Breast epithelium (tissue), 4 donors: ENCODE measurements around the gene FBXO31. TPM values are rescaled to one million over a fixed set of nuclear protein-coding genes. Genes with fewer than 3 reads are reported as not detected.

Experiments used
- DNase-seq, 2 donors: peaks; one replicate each; pipeline ENCODE4 v3.0.0-alpha.2; 2019; ENCODE audit warnings: low spot score in 2 of 2
- H3K27ac ChIP-seq, 2 donors: fragments of 200-600 bp; sonication (generic) in 1 of 2; one replicate each; pipeline ENCODE4 v1.5.1; 2016 to 2019; ENCODE audit warnings: mild to moderate bottlenecking in 1 of 2
- H3K27me3 ChIP-seq, 2 donors: fragments of 200-600 bp; sonication (generic) in 1 of 2; one replicate each; pipeline versions ENCODE4 v1.5.1 to v1.6.0; 2017 to 2019; ENCODE audit warnings: control low read depth in 1 of 2, mild to moderate bottlenecking in 1 of 2
- H3K36me3 ChIP-seq: fragments of 200-600 bp; one replicate; pipeline ENCODE4 v1.5.1; 2019
- H3K4me1 ChIP-seq, 2 donors: fragments of 200-600 bp; sonication (generic); one replicate each; pipeline ENCODE4 v1.5.1; 2016 to 2019; ENCODE audit warnings: control low read depth in 1 of 2
- H3K4me3 ChIP-seq, 3 donors: fragments of 200-600 bp; sonication (generic); 1 replicate in 2 of 3; 2 replicates in 1 of 3; pipeline ENCODE4 v1.5.1; 2016 to 2019; ENCODE audit warnings: mild to moderate bottlenecking in 3 of 3, moderate library complexity in 2 of 3
- H3K9me3 ChIP-seq, 2 donors: fragments of 200-600 bp; sonication (generic) in 1 of 2; one replicate each; pipeline ENCODE4 v1.5.1; 2016 to 2019; ENCODE audit warnings: control low read depth in 1 of 2
- POLR2A ChIP-seq: fragments of 450-650 bp; IDR thresholded peaks from one replicate; pipeline ENCODE4 v1.6.1; 2016; ENCODE audit warnings: antibody characterized with exemption, mild to moderate bottlenecking, moderate library complexity
- POLR2AphosphoS5 ChIP-seq, 3 donors: sonication (generic); formaldehyde crosslinking; IDR thresholded peaks; one replicate each; pipeline ENCODE4 v1.6.1; 2017; ENCODE audit warnings: antibody characterized with exemption in 3 of 3
- intact Hi-C: fragments of 100-400 bp; cut with DNase I; formaldehyde crosslinking; loops from one replicate; pipeline ENCODE4 v1.15.1; 2023; ENCODE audit warnings: low total_unique reads
- total RNA-seq, 3 donors: library from RNA; depleted of rRNA; stranded (reverse); fragments of >200 nt; gene quantifications; one replicate each; pipeline ENCODE4 v1.1.0, GENCODE V29; 2016
- TF ChIP-seq, protein P1 (sequence below), 3 donors: fragments of 450-650 bp; IDR thresholded peaks; one replicate each; pipeline ENCODE4 v1.5.1; 2016 to 2017; ENCODE audit warnings: antibody characterized with exemption in 3 of 3, mild to moderate bottlenecking in 3 of 3, moderate library complexity in 3 of 3

FBXO31 gene
- total RNA-seq, 3 donors from 2014 or later, result 43.0 to 74.7 (median 67.4) TPM

DNA sequence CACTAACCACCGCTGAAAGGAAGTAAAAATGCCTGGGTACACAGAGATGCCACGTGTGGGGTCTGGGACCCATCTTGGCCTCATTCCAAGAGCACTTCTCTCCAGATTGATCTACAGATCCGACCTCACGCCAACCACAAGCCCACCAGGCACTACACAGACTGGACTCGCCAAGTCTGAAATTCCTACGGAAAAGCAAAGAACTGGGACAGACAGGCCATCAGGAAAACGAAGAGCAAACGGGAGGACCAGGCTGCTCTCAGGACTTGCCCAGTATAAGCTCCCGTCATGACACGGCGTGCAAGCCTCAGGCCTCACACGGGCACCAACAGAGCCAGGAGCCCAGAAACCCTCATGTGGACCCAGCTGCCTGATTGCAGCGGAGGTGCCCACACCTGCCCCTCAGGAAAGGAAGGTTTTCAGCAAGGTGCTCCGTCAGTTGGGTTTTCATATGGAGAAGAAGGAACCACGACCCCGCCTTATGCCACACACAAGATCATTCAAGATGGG is 46.3 kb downstream of the FBXO31 start:
- TF ChIP-seq, protein P1, sequence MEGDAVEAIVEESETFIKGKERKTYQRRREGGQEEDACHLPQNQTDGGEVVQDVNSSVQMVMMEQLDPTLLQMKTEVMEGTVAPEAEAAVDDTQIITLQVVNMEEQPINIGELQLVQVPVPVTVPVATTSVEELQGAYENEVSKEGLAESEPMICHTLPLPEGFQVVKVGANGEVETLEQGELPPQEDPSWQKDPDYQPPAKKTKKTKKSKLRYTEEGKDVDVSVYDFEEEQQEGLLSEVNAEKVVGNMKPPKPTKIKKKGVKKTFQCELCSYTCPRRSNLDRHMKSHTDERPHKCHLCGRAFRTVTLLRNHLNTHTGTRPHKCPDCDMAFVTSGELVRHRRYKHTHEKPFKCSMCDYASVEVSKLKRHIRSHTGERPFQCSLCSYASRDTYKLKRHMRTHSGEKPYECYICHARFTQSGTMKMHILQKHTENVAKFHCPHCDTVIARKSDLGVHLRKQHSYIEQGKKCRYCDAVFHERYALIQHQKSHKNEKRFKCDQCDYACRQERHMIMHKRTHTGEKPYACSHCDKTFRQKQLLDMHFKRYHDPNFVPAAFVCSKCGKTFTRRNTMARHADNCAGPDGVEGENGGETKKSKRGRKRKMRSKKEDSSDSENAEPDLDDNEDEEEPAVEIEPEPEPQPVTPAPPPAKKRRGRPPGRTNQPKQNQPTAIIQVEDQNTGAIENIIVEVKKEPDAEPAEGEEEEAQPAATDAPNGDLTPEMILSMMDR (IDR thresholded peaks at IDR 0.05), result no peak
- TF ChIP-seq POLR2AphosphoS5 (IDR thresholded peaks at IDR 0.05) (no peak), POLR2A (no peak)
- Histone ChIP-seq H3K27me3 (no peaks in the 10 kb centered on the region), H3K36me3 (peaks cover 12% of the 10 kb centered on the region), H3K4me1 (no peaks in the 10 kb centered on the region), H3K27ac (no peak overlapping the region), H3K4me3 (no peak overlapping the region), H3K9me3 (no peaks in the 10 kb centered on the region)
- intact Hi-C loops, result no loop called here
- no peak for DNase-seq

DNA sequence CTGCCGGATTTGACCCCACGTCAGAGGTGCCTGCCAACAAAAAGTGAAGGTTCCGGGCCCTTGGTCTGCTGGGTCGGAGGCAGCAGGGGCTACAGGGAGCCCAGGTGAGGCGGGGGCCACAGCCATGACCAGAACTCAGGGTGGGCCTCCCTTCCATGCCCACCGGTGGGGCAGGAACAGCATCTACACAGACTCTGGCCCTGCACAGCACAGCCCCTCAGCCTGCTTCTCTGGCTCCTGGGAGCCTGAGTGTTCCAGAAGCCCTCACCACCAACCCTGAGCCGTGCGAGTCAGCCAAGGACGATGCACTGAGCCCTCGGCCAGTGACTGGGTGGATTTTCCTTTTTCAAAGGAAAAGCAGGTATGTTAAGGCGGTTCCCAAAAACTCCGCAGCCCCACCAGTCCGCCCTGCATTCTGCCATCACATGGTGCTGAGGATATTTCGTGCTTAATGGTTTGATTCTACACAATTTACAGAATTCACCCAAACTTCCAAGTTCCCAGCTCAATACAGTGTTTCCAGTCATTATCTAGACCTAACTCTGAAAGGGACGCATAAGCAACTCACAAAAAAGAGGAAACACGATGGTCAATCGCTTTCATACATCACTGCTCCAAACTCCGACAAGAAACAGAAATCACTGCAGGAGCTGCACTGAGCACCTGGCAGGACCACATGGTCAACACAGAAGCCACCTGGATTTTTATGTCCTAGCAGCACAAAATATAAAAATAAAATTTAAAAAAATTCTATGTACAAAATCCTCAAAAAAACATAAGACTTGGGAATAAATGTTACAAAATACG is 46.9 kb downstream of the FBXO31 start:
- Histone ChIP-seq H3K4me1 (no peaks in the 10 kb centered on the region), H3K27me3 (no peaks in the 10 kb centered on the region), H3K36me3 (peaks cover 12% of the 10 kb centered on the region), H3K27ac (no peak overlapping the region), H3K4me3 (no peak overlapping the region), H3K9me3 (no peaks in the 10 kb centered on the region)
- no peak for DNase-seq
- TF ChIP-seq, protein P1 (IDR thresholded peaks at IDR 0.05), result no peak
- TF ChIP-seq POLR2AphosphoS5 (IDR thresholded peaks at IDR 0.05) (no peak), POLR2A (no peak)
- intact Hi-C loops, result no loop called here

DNA sequence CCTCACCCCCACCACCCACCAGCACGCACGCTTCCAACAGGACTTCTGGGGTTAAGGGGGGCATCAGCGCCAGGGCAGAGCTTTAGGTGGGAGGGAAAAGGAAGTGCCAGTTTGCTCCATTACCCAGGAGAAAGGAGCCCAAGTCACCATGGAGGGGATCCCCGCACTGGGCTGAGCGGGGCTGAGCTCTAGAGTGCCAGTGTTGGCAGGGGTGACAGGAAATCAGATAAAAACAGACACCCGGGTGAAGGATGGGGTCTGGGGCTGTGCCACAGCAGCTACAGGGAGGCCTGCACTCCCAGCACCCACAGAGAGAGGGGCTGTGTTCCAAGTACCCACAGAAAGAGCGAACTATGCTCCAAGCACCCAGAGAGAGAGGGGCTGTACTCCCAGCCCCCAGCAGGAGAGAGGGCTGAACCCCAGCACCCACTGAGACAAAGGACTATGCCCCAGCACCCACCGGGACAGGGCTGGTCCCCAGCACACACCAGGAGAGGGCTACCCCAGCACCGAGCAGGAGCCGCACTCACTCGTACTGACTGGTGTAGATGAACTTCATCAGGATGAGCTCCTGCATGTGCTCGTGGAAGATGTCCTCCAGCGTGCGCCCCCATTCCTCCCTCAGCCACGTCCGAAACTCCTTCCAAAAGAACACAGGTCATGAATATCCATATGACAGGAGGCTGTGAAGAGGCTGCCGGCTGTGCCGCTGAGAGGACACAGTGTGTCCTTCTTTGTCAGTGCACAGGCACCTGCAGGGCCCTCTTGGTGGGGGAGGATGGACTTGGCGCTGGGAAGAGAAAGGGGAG is 47.7 kb downstream of the FBXO31 start:
- H3K27ac ChIP-seq, result no peak overlapping the region
- H3K36me3 ChIP-seq, result peaks cover 12% of the 10 kb centered on the region
- no peak overlapping the region for H3K4me3 ChIP-seq
- H3K27me3 ChIP-seq, result no peaks in the 10 kb centered on the region
- DNase-seq, result no peak
- intact Hi-C loops, result no loop called here
- H3K4me1 ChIP-seq, result no peaks in the 10 kb centered on the region
- H3K9me3 ChIP-seq, result no peaks in the 10 kb centered on the region
- TF ChIP-seq, protein P1 (IDR thresholded peaks at IDR 0.05), result no peak
- TF ChIP-seq POLR2A (no peak), POLR2AphosphoS5 (IDR thresholded peaks at IDR 0.05) (no peak)

DNA sequence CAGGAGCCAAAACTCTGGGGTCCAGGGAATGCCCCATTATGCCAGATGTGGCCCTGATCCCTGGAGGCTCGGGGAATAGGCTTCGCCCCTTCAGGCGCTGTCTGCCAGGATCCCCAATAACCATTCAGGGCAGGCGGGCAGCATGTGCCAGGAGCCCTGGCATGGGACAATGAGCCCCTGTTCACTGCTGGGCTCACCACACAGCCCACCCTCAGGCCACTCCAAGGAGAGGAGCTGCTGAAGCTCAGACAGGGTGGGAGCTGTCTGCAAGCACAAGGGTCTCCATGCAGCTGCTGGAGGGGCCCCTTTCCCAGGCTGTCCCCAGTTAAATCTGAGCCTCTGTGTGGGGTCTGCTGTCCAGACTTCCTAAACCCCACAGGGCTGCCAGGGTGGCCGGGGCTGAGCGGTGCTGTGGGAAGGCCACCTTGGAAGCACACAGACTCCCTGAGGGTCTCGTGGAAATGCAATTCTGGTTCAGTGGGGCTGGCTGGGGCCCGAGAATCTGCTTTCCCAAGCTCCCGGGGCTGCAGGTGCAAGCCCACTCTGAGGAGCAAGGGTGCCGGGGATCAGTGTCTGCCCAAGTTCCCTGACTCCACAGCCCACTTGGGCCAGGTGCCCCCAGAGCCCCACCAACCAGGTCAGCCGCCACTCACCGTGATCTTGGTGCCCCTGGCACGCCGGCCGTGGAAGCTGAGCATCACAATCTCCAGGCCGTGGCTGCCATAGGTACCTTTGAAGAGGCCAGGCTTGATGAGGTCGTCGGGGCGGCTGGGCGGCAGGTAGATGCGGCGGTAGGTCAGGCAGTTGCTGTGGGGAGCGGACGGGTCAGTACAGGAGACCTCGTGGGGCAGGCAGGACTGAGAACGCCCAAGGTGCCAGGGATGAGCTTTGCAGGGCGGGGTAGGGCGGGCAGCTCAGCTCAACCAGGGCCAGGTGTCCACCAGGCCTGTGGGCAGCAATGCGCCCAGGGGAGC is 48.6 kb downstream of the FBXO31 start:
- no peak for DNase-seq
- Histone ChIP-seq H3K36me3 (peaks cover 12% of the 10 kb centered on the region), H3K4me1 (no peaks in the 10 kb centered on the region), H3K9me3 (no peaks in the 10 kb centered on the region), H3K27ac (no peak overlapping the region), H3K4me3 (no peak overlapping the region), H3K27me3 (no peaks in the 10 kb centered on the region)
- intact Hi-C loops, result no loop called here
- TF ChIP-seq POLR2A (no peak), POLR2AphosphoS5 (IDR thresholded peaks at IDR 0.05) (no peak)
- TF ChIP-seq, protein P1 (IDR thresholded peaks at IDR 0.05), result no peak
